ENCODE results near the gene CDRT4.
"Not testable (repeated sequence)": the region's sequence is repeated elsewhere in the genome, so short reads cannot be mapped to it uniquely, and the experiment has no call there.

The CDRT4 gene

GRCh38 chr17:15457723-15458094, 9.7 kb downstream of the CDRT4 start:
- DNase-seq (ENCODE audit: low read depth in 1 of 2, low spot score in 1 of 2) = no peak

DNA sequence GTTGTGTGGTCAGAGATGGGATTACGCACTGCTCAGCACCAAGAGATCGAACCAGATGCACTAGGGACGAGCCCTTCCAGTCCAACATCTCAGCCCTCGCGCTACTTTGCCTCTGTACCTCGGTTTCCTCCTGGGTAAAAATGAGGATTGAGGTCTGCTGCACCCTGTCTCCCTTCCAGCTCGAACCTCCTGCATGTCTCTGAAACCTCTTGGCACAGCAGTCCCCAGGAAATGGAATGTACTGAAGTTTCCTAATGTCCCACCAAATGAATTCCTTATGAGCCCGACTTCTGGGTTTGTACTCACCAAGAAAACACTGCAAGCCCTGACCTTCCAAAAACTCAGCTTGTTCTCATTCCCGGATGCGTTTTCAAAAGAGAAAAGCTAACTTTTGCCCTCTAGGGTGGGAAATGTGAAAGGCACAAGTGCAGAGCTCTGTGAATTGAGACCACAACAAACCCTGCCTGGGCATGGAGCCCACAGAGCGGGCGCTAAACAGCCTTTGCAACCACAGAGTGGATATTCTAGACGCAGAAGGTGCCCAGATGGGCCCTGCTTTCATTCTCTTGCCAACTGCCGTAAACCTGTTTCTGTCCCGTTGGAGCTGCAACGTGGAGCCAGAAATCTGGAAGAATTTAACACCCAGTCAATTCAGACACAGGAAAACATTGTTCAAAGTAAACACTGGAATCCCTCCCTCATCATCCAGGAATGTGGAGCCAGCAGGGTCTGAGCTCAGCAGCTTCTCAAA, 10.3 kb downstream of the CDRT4 start:
- no peak for DNase-seq (ENCODE audit: low read depth in 1 of 2, low spot score in 1 of 2)

- DNase-seq (ENCODE audit: low read depth in 1 of 2, low spot score in 1 of 2) = no peak
These were observed 10.9 kb downstream of the CDRT4 start for GRCh38 chr17:15456496-15456895.

DNA sequence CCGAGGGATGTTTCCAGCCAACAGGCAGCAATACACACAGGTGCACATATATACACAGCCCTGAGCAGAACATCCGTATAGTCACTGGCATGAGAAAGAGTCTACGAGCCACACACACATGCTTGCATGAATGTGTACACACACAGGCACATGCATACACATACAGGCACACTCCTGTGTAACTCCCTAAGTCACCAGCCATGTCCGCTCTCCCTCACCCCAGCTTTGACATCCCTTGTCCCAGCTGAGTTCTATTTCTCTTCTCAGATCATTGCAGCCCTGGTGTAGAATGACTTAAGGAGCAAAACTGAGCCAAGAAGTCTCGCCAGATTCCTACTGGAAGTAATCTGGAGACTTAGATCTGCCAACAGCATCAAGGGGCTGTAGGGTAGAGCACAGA, 13.1 kb downstream of the CDRT4 start:
- no peak for DNase-seq (ENCODE audit: low read depth in 1 of 2, low spot score in 1 of 2)

- DNase-seq (ENCODE audit: low read depth in 1 of 2, low spot score in 1 of 2) = no peak
These were observed 13.6 kb downstream of the CDRT4 start for GRCh38 chr17:15453782-15454181.

GRCh38 chr17:15453246-15453645, 14.2 kb downstream of the CDRT4 start:
- no peak for DNase-seq (ENCODE audit: low read depth in 1 of 2, low spot score in 1 of 2)

DNA sequence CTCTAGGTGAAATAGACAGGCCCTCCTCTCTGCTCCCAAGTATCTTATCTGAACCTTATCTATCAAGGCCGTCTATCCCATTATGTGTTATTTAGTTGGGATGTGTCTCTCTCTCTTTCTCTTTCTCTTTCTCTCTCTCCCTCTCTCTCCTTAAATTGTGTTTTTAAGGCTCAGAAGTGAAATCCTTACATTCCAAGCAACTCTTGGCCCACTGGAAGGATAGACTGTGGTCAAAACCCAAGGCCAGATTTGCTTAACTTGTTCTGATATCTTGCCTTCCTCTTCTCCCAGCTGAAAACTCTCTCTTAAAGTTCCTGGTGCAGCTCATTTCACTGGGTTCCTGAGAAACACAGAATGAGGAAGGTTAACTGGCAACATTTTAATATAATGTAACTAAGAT, 14.7 kb downstream of the CDRT4 start:
- no peak for DNase-seq (ENCODE audit: low read depth in 1 of 2, low spot score in 1 of 2)

DNA sequence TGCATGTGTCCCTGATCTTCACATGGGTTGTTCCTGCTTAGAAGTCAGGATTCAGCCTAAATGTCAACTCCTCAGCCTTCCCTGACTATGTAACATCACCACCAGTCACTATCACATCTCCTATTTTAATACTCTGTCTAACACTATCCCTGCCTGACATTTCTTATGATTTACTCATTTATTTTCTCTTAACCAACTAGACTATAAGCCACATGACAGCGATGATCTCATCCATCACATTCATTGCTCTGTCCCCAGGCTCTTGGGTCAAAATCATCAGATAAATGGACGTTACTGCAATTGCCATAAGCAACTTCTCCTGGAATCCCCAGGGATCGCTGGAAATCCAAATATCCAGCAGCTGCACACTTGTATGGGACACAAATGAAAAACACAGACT, 15.7 kb downstream of the CDRT4 start:
- DNase-seq (ENCODE audit: low read depth in 1 of 2, low spot score in 1 of 2) = no peak

GRCh38 chr17:15448580-15448956, 18.9 kb downstream of the CDRT4 start:
- DNase-seq (ENCODE audit: low read depth in 1 of 2, low spot score in 1 of 2) = no peak

DNA sequence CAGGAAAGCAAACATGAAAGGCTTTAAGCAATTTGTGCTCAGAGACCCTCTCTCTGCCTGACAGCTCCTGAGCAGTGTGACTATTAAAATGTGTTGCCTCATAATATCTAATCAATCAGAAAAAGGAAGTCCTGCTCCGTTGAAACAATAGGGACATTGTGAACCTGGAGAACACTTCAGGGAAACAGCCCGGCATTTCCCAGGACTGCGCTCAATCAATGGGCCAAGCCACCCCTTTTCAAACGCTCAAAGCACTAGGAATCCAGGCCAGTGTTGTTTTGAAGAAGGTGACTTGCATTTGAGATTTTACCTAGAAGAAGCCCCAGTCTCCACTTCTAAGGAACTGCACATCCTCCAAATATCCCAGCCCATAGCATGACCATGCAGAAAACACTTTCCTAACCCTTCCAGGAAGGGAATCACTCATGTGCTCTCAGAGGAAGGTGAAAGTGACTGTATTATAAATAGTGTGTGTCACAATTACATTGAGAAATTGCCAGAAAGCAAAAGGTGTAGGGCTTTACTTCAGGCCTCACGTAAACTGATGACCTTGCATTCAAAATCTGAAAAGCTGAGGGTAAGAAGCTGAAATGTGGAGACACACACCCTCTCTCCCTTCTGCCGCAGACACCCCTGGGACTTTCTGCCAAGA, 19.4 kb downstream of the CDRT4 start:
- no peak for DNase-seq (ENCODE audit: low read depth in 1 of 2, low spot score in 1 of 2)

DNA sequence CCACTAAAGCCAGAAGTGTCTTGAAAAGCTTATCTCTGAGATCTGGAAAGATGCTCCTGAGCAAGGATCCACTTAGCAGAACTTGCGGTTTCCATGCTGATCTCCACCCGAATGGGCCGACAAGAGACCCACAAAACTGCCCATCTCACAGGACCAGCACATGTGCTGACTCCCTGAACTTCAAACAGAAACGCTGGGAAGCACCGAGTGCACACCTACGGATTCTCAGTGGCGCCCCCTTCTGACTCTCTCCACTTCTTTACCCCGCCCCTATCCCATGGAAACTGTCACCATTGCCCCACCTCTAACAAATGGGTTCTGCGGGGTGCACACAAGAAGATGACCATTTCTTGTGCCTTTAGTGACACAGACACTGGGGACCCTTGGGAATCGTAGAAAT, 21.4 kb downstream of the CDRT4 start:
- DNase-seq (ENCODE audit: low read depth in 1 of 2, low spot score in 1 of 2) = no peak

DNA sequence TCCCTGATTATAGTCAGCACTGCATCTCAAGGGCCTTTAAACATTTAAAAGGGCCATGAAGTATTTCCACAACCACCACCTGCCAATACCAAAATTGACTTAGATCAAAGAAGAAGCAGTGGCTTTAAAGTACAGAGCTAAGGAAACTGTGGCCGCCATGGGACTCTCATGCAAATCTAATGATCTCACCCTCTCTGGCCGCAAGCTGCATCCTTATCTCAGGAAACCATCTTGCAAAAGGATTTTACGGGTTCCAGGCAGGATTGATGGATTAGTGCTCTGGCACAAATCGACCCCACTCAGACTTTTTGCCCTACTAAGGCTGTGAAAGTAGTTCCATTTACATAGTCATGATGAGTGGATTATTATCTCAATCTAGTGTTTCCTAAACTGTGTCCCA, 22.6 kb downstream of the CDRT4 start:
- no peak for DNase-seq (ENCODE audit: low read depth in 1 of 2, low spot score in 1 of 2)

DNA sequence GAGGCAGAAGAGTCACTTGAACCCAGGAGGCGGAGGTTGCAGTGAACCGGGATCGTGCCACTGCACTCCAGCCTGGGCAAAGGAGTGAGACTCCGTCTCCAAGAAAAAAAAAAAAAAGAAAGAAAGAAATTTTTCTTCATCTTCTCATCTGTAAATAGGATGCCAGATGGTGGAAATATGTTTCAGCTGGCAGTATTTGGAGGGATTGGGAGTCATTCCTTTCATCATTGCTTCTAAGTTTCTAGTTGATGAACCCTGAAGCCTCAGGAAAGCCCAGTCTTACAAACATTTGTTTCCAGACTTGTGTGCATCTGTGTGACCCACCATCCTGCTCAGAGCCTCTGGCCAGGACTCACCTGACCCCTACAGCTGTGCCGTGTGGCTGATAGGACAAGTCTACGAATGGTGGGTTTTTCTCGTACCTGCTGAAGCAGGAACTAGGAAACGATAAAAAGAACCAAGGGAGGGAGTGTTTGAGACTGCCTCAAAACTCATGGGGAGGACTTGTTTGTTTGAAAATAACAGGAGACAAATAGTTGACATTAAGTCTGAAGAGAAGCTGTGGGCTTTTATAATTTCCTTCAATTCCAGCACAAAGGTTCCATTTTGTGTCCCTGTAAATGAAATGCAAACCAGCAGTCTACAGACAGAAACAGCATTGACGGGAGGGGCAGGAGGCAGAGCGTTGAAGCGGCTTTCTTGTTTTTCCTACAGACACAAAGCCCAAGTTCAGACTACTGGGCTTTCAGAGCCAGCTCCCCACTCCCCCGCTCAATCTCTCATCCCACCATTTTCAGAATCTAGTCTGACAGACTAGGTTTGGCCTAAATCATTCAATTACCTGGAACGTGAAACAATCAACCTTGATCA, 24.9 kb downstream of the CDRT4 start:
- no peak for DNase-seq (ENCODE audit: low read depth in 1 of 2, low spot score in 1 of 2)

GRCh38 chr17:15441315-15441714, 26.1 kb downstream of the CDRT4 start:
- no peak for DNase-seq (ENCODE audit: low read depth in 1 of 2, low spot score in 1 of 2)

- no peak for DNase-seq (ENCODE audit: low read depth in 1 of 2, low spot score in 1 of 2)
These were observed 27.1 kb downstream of the CDRT4 start for GRCh38 chr17:15440347-15440746.

- not testable (repeated sequence) for DNase-seq (ENCODE audit: low read depth in 1 of 2, low spot score in 1 of 2)
These were observed 28.0 kb downstream of the CDRT4 start for GRCh38 chr17:15439205-15439985.

- no peak for DNase-seq (ENCODE audit: low read depth in 1 of 2, low spot score in 1 of 2)
These were observed 28.8 kb downstream of the CDRT4 start for GRCh38 chr17:15438491-15439105.

DNA sequence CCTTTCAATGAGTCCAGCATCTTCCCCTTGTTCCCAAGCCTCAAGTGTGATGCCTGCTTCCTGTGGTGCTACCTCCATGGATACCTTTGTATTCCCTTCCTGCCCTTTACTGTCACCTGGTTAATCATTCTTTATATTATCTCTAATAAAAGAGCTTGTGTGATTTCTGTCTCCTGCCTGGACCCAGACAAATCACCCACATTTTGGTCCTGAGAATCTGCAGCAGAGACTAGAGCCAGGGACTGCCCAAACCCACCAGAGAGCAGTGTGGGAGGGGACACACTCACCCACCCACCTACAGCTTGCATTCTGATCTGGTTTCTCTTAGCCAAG, 30.2 kb downstream of the CDRT4 start:
- DNase-seq (ENCODE audit: low read depth in 1 of 2, low spot score in 1 of 2) = no peak

GRCh38 chr17:15436473-15437302, 30.7 kb downstream of the CDRT4 start:
- DNase-seq (ENCODE audit: low read depth in 1 of 2, low spot score in 1 of 2) = peak in 1 of 2 donors; percentile 3

DNA sequence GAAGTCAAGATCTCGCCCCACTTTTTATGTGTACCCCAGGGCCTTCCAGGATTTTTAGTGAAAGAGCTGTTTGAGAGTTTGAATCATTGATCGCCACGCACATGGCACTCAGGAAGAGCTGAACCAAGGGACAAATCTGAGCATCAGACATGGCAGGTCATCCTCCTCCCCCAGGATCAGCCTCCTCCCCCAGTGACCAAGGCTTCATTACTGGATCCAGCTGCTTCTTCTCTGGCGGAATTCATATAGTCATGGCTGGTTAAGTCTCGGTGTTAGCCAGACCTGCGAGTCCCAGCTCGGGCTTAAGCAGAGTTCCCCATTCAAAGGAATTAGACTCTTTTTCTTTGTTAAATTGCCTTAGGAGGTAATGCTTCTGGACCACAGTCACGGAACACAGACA, 32.5 kb downstream of the CDRT4 start:
- DNase-seq (ENCODE audit: low read depth in 1 of 2, low spot score in 1 of 2) = no peak

Measured in activated CD4-positive, alpha-beta T cell treated with anti-CD3 and anti-CD28 coated beads, Interleukin-2, amount 50 U/mL, for 24 hours (primary cell).